ENCODE results near the gene MOGAT3. TPM values are rescaled to one million over a fixed set of nuclear protein-coding genes. Genes with fewer than 3 reads are reported as not detected.
A peak's percentile ranks its signal among the peaks of the same experiment; 100 is the strongest.

The MOGAT3 gene
- total RNA-seq, 1 experiment from 2014 or later: not detected

GRCh38 chr7:101234636-101235035 lies 33.8 kb upstream of the MOGAT3 start:
- peaks cover 5% of the 10 kb centered on the region for H3K4me1 ChIP-seq (replicated peaks; ENCODE audit: insufficient read depth)
- no peak overlapping the region for H2AFZ ChIP-seq
- no peaks in the 10 kb centered on the region for H3K27me3 ChIP-seq (ENCODE audit: insufficient read depth, low read depth)
- no peaks in the 10 kb centered on the region for H3K9me3 ChIP-seq (ENCODE audit: insufficient read depth, low read depth)
- intact Hi-C loops (cut with micrococcal nuclease; ENCODE audit: unreplicated experiment): no loop called here
- no peak overlapping the region for H3K4me3 ChIP-seq
- CTCF ChIA-PET: interaction anchor here (0.5 kb wide), 1 partner anchor 17 kb away, joined by 3 read pairs; the partner anchor contains the start of gene PLOD3
- H3K4me2 ChIP-seq: no peak overlapping the region
- no peak for DNase-seq
- no peaks in the 10 kb centered on the region for H4K20me1 ChIP-seq (ENCODE audit: insufficient read depth)
- TF ChIP-seq, protein P1, sequence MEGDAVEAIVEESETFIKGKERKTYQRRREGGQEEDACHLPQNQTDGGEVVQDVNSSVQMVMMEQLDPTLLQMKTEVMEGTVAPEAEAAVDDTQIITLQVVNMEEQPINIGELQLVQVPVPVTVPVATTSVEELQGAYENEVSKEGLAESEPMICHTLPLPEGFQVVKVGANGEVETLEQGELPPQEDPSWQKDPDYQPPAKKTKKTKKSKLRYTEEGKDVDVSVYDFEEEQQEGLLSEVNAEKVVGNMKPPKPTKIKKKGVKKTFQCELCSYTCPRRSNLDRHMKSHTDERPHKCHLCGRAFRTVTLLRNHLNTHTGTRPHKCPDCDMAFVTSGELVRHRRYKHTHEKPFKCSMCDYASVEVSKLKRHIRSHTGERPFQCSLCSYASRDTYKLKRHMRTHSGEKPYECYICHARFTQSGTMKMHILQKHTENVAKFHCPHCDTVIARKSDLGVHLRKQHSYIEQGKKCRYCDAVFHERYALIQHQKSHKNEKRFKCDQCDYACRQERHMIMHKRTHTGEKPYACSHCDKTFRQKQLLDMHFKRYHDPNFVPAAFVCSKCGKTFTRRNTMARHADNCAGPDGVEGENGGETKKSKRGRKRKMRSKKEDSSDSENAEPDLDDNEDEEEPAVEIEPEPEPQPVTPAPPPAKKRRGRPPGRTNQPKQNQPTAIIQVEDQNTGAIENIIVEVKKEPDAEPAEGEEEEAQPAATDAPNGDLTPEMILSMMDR (conservative IDR thresholded peaks at IDR 0.05): no peak
- TF ChIP-seq EZH2 (IDR thresholded peaks at IDR 0.05; ENCODE audit: low read depth): no peak
- POLR2A ChIA-PET (ENCODE audit: unreplicated experiment): no interaction called here
- H3K9me2 ChIP-seq (ENCODE audit: insufficient read depth): no peaks in the 10 kb centered on the region
- H3K36me3 ChIP-seq (ENCODE audit: low read depth): no peaks in the 10 kb centered on the region
- BruUV-seq (replicated peaks): no TSS peak
- peaks cover 22% of the 10 kb centered on the region; the same call in 1 of the 2 replicates for H3F3A ChIP-seq (ENCODE audit: insufficient read depth, low read depth)
- H3K79me2 ChIP-seq (ENCODE audit: low read depth): no peaks in the 10 kb centered on the region
- no peak overlapping the region for H3K27ac ChIP-seq

GRCh38 chr7:101233907-101234547 lies 33.2 kb upstream of the MOGAT3 start:
- ChIA-PET CTCF (interaction anchor here (0.5 to 0.9 kb wide), 3 partner anchors 35 to 183 kb away, joined by 3 to 4 read pairs (median 4); no protein-coding TSS in a partner anchor), POLR2A (ENCODE audit: unreplicated experiment) (no interaction called here)
- DNase-seq: no peak
- H2AFZ ChIP-seq: no peak overlapping the region
- peaks cover 22% of the 10 kb centered on the region; the same call in 1 of the 2 replicates for H3F3A ChIP-seq (ENCODE audit: insufficient read depth, low read depth)
- intact Hi-C loops (cut with micrococcal nuclease; ENCODE audit: unreplicated experiment): no loop called here
- no peak for TF ChIP-seq EZH2 (IDR thresholded peaks at IDR 0.05; ENCODE audit: low read depth)
- TF ChIP-seq, protein P1 (conservative IDR thresholded peaks at IDR 0.05): no peak
- no peak overlapping the region for H3K4me3 ChIP-seq
- no peaks in the 10 kb centered on the region for H3K79me2 ChIP-seq (ENCODE audit: low read depth)
- H3K36me3 ChIP-seq (ENCODE audit: low read depth): no peaks in the 10 kb centered on the region
- peaks cover 5% of the 10 kb centered on the region for H3K4me1 ChIP-seq (replicated peaks; ENCODE audit: insufficient read depth)
- H3K27ac ChIP-seq: no peak overlapping the region
- H3K9me2 ChIP-seq (ENCODE audit: insufficient read depth): no peaks in the 10 kb centered on the region
- H4K20me1 ChIP-seq (ENCODE audit: insufficient read depth): no peaks in the 10 kb centered on the region
- H3K9me3 ChIP-seq (ENCODE audit: insufficient read depth, low read depth): no peaks in the 10 kb centered on the region
- H3K27me3 ChIP-seq (ENCODE audit: insufficient read depth, low read depth): no peaks in the 10 kb centered on the region
- BruUV-seq (replicated peaks): no TSS peak
- H3K4me2 ChIP-seq: no peak overlapping the region

GRCh38 chr7:101232141-101232850 lies 31.5 kb upstream of the MOGAT3 start:
- H3K4me2 ChIP-seq: peak overlapping the region; percentile 80
- H4K20me1 ChIP-seq (ENCODE audit: insufficient read depth): no peaks in the 10 kb centered on the region
- peak overlapping the region; percentile 59; the same call in 1 of the 2 replicates for H3K4me3 ChIP-seq
- peaks cover 19% of the 10 kb centered on the region; the same call in 1 of the 2 replicates for H3F3A ChIP-seq (ENCODE audit: insufficient read depth, low read depth)
- H3K36me3 ChIP-seq (ENCODE audit: low read depth): 0 out of 2 replicates have a peak, but pooled peaks cover 5% of the 10 kb centered on the region
- BruUV-seq (replicated peaks): TSS peak; percentile 55
- no peak for TF ChIP-seq EZH2 (IDR thresholded peaks at IDR 0.05; ENCODE audit: low read depth)
- TF ChIP-seq, protein P1 (conservative IDR thresholded peaks at IDR 0.05): no peak
- no peaks in the 10 kb centered on the region for H3K9me2 ChIP-seq (ENCODE audit: insufficient read depth)
- peak overlapping the region; percentile 79 for H2AFZ ChIP-seq
- H3K27me3 ChIP-seq (ENCODE audit: insufficient read depth, low read depth): no peaks in the 10 kb centered on the region
- ChIA-PET CTCF (interaction anchor here (0.6 to 1.3 kb wide), 2 partner anchors 12 to 24 kb away, joined by 3 read pairs; no protein-coding TSS in a partner anchor), POLR2A (ENCODE audit: unreplicated experiment) (interaction anchor here (0.6 to 1.1 kb wide), 4 partner anchors 9 to 231 kb away, joined by 4 to 61 read pairs (median 6); partner anchors contain the start of genes PLOD3 and ZNHIT1)
- peak overlapping the region; percentile 44; the same call in 1 of the 2 replicates for H3K27ac ChIP-seq
- peak; percentile 63 to 92 for DNase-seq
- intact Hi-C loops (cut with micrococcal nuclease; ENCODE audit: unreplicated experiment): loop anchor here (1.0 kb wide), 2 partner anchors 12 to 14 kb away; partner anchors contain the start of gene ZNHIT1
- no peaks in the 10 kb centered on the region for H3K79me2 ChIP-seq (ENCODE audit: low read depth)
- H3K9me3 ChIP-seq (ENCODE audit: insufficient read depth, low read depth): no peaks in the 10 kb centered on the region
- H3K4me1 ChIP-seq (replicated peaks; ENCODE audit: insufficient read depth): peaks cover 5% of the 10 kb centered on the region
